ENCODE measurements around the gene TMEM72.

Gene TMEM72

DNA sequence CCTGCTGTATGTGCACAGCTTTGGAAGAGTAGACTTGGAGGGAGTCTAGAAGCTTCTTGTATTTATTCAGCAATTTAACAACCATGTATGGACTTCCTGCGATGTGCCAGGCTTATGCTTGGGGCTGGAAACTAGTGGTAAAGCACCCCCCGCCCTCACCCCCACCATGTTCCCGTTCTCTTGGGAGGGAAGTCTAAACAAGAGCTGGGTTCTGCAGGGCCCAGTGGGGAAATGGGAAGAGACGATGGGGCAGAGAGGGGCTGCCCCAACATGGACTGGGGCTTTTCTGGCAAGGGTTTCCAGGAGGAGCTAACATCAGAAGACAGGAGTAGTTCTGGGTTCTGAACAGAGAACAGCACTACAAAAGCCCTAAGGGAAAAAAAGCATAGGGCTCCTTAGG lies 56.5 kb downstream of the TMEM72 start:
- H3K4me2 ChIP-seq (ENCODE audit: insufficient read depth, low read length), result no peak overlapping the region
- TF ChIP-seq, protein P1, sequence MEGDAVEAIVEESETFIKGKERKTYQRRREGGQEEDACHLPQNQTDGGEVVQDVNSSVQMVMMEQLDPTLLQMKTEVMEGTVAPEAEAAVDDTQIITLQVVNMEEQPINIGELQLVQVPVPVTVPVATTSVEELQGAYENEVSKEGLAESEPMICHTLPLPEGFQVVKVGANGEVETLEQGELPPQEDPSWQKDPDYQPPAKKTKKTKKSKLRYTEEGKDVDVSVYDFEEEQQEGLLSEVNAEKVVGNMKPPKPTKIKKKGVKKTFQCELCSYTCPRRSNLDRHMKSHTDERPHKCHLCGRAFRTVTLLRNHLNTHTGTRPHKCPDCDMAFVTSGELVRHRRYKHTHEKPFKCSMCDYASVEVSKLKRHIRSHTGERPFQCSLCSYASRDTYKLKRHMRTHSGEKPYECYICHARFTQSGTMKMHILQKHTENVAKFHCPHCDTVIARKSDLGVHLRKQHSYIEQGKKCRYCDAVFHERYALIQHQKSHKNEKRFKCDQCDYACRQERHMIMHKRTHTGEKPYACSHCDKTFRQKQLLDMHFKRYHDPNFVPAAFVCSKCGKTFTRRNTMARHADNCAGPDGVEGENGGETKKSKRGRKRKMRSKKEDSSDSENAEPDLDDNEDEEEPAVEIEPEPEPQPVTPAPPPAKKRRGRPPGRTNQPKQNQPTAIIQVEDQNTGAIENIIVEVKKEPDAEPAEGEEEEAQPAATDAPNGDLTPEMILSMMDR (IDR thresholded peaks at IDR 0.05; ENCODE audit: borderline replicate concordance, extremely low read depth, low read length, poor library complexity, severe bottlenecking), result no peak
- no peak for TF ChIP-seq EZH2 (IDR thresholded peaks at IDR 0.05; ENCODE audit: borderline replicate concordance, low read depth, low read length, severe bottlenecking)
- no peak overlapping the region; the same call in 1 of the 2 replicates for H2AFZ ChIP-seq (ENCODE audit: low read depth, low read length)
- H3K9ac ChIP-seq (ENCODE audit: low read depth, low read length), result peak overlapping the region; percentile 22; the same call in 1 of the 2 replicates
- no peaks in the 10 kb centered on the region for H3K27me3 ChIP-seq (ENCODE audit: insufficient read depth, low read length, poor library complexity)
- DNase-seq, result no peak
- peak overlapping the region; percentile 65 for H3K27ac ChIP-seq (ENCODE audit: low read length)
- peaks cover 30% of the 10 kb centered on the region for H3K4me1 ChIP-seq (ENCODE audit: insufficient read depth, low read length)
- H3K9me3 ChIP-seq (ENCODE audit: insufficient read depth, low read length, severe bottlenecking), result no peaks in the 10 kb centered on the region
- no peaks in the 10 kb centered on the region for H3K79me2 ChIP-seq (ENCODE audit: insufficient read depth, low read length)
- no peaks in the 10 kb centered on the region for H3K36me3 ChIP-seq (ENCODE audit: insufficient read depth, low read length)
- no peak overlapping the region for H3K4me3 ChIP-seq (ENCODE audit: low read depth in 1 of 2, low read length in 2 of 2)
- no peak for ATAC-seq (ENCODE audit: insufficient read depth, low read depth)
- no peaks in the 10 kb centered on the region for H4K20me1 ChIP-seq (ENCODE audit: insufficient read depth, low read length)

DNA sequence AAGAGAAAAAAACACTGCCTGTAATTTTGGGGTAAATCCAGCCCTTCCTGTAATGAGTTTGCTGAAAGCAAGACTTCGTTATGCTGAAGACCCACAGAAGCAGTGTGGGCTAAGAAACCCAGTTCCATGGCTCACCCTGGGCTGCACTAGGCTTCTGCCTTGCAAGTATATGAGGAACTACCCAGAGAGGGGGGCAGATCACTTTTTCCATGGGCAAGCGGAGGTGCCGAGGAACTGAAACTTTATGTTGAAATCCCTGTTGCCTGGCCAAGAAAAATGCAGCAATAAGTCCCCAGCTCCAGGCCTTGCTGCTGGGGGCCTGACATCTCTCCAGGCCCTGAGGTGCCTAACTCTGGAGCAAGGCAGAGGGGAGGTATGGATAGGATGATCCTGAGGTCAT lies 57.0 kb downstream of the TMEM72 start:
- H3K4me1 ChIP-seq (ENCODE audit: insufficient read depth, low read length), result peaks cover 30% of the 10 kb centered on the region
- peak overlapping the region; percentile 65 for H3K27ac ChIP-seq (ENCODE audit: low read length)
- H2AFZ ChIP-seq (ENCODE audit: low read depth, low read length), result peak overlapping the region; percentile 19; the same call in 1 of the 2 replicates
- H4K20me1 ChIP-seq (ENCODE audit: insufficient read depth, low read length), result no peaks in the 10 kb centered on the region
- peak overlapping the region; percentile 22; the same call in 1 of the 2 replicates for H3K9ac ChIP-seq (ENCODE audit: low read depth, low read length)
- no peak for ATAC-seq (ENCODE audit: insufficient read depth, low read depth)
- TF ChIP-seq, protein P1 (IDR thresholded peaks at IDR 0.05; ENCODE audit: borderline replicate concordance, extremely low read depth, low read length, poor library complexity, severe bottlenecking), result no peak
- no peak for TF ChIP-seq EZH2 (IDR thresholded peaks at IDR 0.05; ENCODE audit: borderline replicate concordance, low read depth, low read length, severe bottlenecking)
- no peak overlapping the region for H3K4me3 ChIP-seq (ENCODE audit: low read depth in 1 of 2, low read length in 2 of 2)
- DNase-seq, result no peak
- H3K79me2 ChIP-seq (ENCODE audit: insufficient read depth, low read length), result no peaks in the 10 kb centered on the region
- no peaks in the 10 kb centered on the region for H3K9me3 ChIP-seq (ENCODE audit: insufficient read depth, low read length, severe bottlenecking)
- H3K36me3 ChIP-seq (ENCODE audit: insufficient read depth, low read length), result no peaks in the 10 kb centered on the region
- H3K4me2 ChIP-seq (ENCODE audit: insufficient read depth, low read length), result no peak overlapping the region
- no peaks in the 10 kb centered on the region for H3K27me3 ChIP-seq (ENCODE audit: insufficient read depth, low read length, poor library complexity)

DNA sequence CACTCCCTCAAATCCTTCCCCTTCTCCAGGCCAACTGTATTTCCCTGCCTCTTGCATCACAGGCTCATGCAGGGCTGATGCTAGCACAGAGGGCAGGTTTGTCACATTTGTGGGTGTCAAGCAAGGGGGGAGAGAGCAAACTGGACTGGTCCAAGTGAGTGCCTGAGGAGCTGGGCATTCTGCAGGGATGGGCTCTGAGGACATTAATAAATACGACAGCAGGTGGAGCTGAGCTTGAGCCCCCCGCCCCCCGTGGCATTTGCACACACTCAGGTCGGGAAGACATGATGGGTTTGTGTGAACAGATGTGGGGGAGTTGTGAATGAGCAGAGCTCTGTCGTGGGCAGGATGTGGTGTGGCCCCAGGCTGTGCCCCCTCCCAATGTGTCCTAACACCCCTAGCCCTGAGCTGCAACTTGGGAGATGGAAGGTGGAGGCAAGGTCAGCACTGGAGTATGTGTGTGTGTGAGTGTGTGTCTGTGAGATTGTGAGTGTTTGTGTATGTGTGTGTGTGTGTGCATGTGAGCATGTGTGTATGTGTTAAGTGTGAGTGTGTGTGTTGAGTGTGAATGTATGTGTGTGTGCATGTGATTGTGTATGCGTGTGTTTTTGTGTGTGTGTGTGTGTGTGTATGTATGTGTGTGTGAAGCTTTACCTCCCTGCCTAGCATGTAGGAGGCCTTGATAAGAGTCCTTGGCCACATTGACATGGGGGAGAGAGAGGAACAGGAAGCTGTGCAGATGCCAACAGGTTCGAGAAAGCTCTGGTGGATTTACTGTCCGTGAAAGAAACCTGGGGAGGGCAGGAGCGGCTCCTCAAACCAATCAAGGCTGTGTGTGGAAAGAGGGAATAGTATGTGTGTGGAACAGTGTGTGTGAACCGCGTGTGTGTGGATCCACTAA lies 57.6 kb downstream of the TMEM72 start:
- H3K9me3 ChIP-seq (ENCODE audit: insufficient read depth, low read length, severe bottlenecking), result no peaks in the 10 kb centered on the region
- H4K20me1 ChIP-seq (ENCODE audit: insufficient read depth, low read length), result no peaks in the 10 kb centered on the region
- TF ChIP-seq EZH2 (IDR thresholded peaks at IDR 0.05; ENCODE audit: borderline replicate concordance, low read depth, low read length, severe bottlenecking), result no peak
- TF ChIP-seq, protein P1 (IDR thresholded peaks at IDR 0.05; ENCODE audit: borderline replicate concordance, extremely low read depth, low read length, poor library complexity, severe bottlenecking), result no peak
- H3K79me2 ChIP-seq (ENCODE audit: insufficient read depth, low read length), result no peaks in the 10 kb centered on the region
- H3K27ac ChIP-seq (ENCODE audit: low read length), result peak overlapping the region; percentile 65
- peak overlapping the region; percentile 22; the same call in 1 of the 2 replicates for H3K9ac ChIP-seq (ENCODE audit: low read depth, low read length)
- no peak overlapping the region for H3K4me3 ChIP-seq (ENCODE audit: low read depth in 1 of 2, low read length in 2 of 2)
- H3K4me1 ChIP-seq (ENCODE audit: insufficient read depth, low read length), result peaks cover 33% of the 10 kb centered on the region
- ATAC-seq (ENCODE audit: insufficient read depth, low read depth), result peak; percentile 85
- H3K4me2 ChIP-seq (ENCODE audit: insufficient read depth, low read length), result 0 out of 2 replicates have a peak overlapping the region, but pooled peaks have one; percentile 3
- peak overlapping the region; percentile 29; the same call in 1 of the 2 replicates for H2AFZ ChIP-seq (ENCODE audit: low read depth, low read length)
- peak; percentile 74 for DNase-seq
- H3K36me3 ChIP-seq (ENCODE audit: insufficient read depth, low read length), result no peaks in the 10 kb centered on the region
- no peaks in the 10 kb centered on the region for H3K27me3 ChIP-seq (ENCODE audit: insufficient read depth, low read length, poor library complexity)

All from DND-41 (cell line).